SK-N-SH treated with all-trans-retinoic acid at 6 μM for 48 hours (cell line): ENCODE data around the gene MDGA2.

Experiments used
- CSDC2 ChIP-seq: fragments of 250-450 bp; sonication (Bioruptor Pico); IDR thresholded peaks from 2 replicates; pipeline ENCODE4 v1.5.0; 2020; ENCODE audit warnings: mild to moderate bottlenecking, moderate library complexity
- ISL1 ChIP-seq: fragments of 250-450 bp; sonication (Bioruptor Pico); IDR thresholded peaks from 2 replicates; pipeline ENCODE4 v2.1.2; 2022; ENCODE audit warnings: mild to moderate bottlenecking, moderate library complexity
- OSR1 ChIP-seq: fragments of 250-450 bp; sonication (Bioruptor Pico); IDR thresholded peaks from 2 replicates; pipeline ENCODE4 v1.8.0; 2022; ENCODE audit warnings: moderate library complexity, mild to moderate bottlenecking, inconsistent platforms
- PPARA ChIP-seq: fragments of 250-450 bp; sonication (Bioruptor Pico); IDR thresholded peaks from 2 replicates; pipeline ENCODE4 v1.5.0; 2020; ENCODE audit warnings: mild to moderate bottlenecking, borderline replicate concordance
- RARB ChIP-seq: fragments of 250-450 bp; sonication (Bioruptor Pico); IDR thresholded peaks from 2 replicates; pipeline ENCODE4 v1.8.0; 2021; ENCODE audit warnings: mild to moderate bottlenecking, moderate library complexity
- TOX ChIP-seq: fragments of 250-450 bp; sonication (Bioruptor Pico); IDR thresholded peaks from 2 replicates; pipeline ENCODE4 v1.8.0; 2021; ENCODE audit warnings: mild to moderate bottlenecking, moderate library complexity, borderline replicate concordance
- ZFP3 ChIP-seq: fragments of 250-450 bp; sonication (Bioruptor Pico); IDR thresholded peaks from 2 replicates; pipeline ENCODE4 v1.5.0; 2020; ENCODE audit warnings: mild to moderate bottlenecking, moderate library complexity
- ZFP30 ChIP-seq: fragments of 450-650 bp; formaldehyde crosslinking; IDR thresholded peaks from 2 replicates; pipeline ENCODE4 v1.5.0; 2022; ENCODE audit warnings: mild to moderate bottlenecking, moderate library complexity
- ZNF565 ChIP-seq: fragments of 450-650 bp; formaldehyde crosslinking; conservative IDR thresholded peaks from 2 replicates; pipeline ENCODE4 v1.5.0; 2020; ENCODE audit warnings: low read depth, mild to moderate bottlenecking, moderate library complexity
- ZNF70 ChIP-seq: fragments of 450-650 bp; formaldehyde crosslinking; IDR thresholded peaks from 2 replicates; pipeline ENCODE4 v1.5.0; 2020; ENCODE audit warnings: mild to moderate bottlenecking, moderate library complexity
- TF ChIP-seq, protein P1 (sequence below): fragments of 250-450 bp; sonication (Bioruptor Pico); IDR thresholded peaks from 2 replicates; pipeline ENCODE4 v1.8.0; 2020; ENCODE audit warnings: mild to moderate bottlenecking, moderate library complexity, borderline replicate concordance
- TF ChIP-seq, protein P2 (sequence below): fragments of 250-450 bp; sonication (Bioruptor Pico); IDR thresholded peaks from 2 replicates; pipeline ENCODE4 v1.5.1; 2020; ENCODE audit warnings: low read depth, mild to moderate bottlenecking, moderate library complexity
- TF ChIP-seq, protein P3 (sequence below): fragments of 250-450 bp; sonication (Bioruptor Pico); IDR thresholded peaks from 2 replicates; pipeline ENCODE4 v1.5.1; 2021; ENCODE audit warnings: mild to moderate bottlenecking, moderate library complexity

DNA sequence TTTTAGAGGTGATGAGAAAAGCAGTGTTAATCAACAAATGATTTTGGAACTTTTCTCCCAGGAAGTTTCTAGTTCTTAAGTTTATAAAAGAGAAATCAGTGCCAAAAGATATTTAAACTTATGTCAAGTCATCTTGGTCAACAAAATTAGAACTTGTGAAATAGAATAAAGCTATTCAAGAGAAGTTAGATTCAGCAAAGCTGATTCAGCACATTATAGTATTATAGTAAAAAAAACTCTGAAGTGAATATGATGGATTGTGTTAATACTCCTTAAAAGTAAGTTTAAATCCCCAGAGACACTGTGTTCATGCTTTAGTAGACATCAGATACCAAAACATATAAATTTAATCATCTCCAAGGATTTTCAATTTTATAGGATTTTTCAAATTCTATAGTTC lies 813.7 kb downstream of the MDGA2 start:
- no peak for TF ChIP-seq CSDC2 (CRISPR knock-in tag)
- TF ChIP-seq, protein P1, sequence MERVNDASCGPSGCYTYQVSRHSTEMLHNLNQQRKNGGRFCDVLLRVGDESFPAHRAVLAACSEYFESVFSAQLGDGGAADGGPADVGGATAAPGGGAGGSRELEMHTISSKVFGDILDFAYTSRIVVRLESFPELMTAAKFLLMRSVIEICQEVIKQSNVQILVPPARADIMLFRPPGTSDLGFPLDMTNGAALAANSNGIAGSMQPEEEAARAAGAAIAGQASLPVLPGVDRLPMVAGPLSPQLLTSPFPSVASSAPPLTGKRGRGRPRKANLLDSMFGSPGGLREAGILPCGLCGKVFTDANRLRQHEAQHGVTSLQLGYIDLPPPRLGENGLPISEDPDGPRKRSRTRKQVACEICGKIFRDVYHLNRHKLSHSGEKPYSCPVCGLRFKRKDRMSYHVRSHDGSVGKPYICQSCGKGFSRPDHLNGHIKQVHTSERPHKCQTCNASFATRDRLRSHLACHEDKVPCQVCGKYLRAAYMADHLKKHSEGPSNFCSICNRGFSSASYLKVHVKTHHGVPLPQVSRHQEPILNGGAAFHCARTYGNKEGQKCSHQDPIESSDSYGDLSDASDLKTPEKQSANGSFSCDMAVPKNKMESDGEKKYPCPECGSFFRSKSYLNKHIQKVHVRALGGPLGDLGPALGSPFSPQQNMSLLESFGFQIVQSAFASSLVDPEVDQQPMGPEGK (CRISPR knock-in tag), result no peak
- TF ChIP-seq ZFP3 (CRISPR knock-in tag), result no peak
- no peak for TF ChIP-seq RARB (CRISPR knock-in tag)
- TF ChIP-seq, protein P2, sequence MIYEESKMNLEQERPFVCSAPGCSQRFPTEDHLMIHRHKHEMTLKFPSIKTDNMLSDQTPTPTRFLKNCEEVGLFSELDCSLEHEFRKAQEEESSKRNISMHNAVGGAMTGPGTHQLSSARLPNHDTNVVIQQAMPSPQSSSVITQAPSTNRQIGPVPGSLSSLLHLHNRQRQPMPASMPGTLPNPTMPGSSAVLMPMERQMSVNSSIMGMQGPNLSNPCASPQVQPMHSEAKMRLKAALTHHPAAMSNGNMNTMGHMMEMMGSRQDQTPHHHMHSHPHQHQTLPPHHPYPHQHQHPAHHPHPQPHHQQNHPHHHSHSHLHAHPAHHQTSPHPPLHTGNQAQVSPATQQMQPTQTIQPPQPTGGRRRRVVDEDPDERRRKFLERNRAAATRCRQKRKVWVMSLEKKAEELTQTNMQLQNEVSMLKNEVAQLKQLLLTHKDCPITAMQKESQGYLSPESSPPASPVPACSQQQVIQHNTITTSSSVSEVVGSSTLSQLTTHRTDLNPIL, result no peak
- TF ChIP-seq ZNF565 (CRISPR knock-in tag), result no peak
- TF ChIP-seq, protein P3, sequence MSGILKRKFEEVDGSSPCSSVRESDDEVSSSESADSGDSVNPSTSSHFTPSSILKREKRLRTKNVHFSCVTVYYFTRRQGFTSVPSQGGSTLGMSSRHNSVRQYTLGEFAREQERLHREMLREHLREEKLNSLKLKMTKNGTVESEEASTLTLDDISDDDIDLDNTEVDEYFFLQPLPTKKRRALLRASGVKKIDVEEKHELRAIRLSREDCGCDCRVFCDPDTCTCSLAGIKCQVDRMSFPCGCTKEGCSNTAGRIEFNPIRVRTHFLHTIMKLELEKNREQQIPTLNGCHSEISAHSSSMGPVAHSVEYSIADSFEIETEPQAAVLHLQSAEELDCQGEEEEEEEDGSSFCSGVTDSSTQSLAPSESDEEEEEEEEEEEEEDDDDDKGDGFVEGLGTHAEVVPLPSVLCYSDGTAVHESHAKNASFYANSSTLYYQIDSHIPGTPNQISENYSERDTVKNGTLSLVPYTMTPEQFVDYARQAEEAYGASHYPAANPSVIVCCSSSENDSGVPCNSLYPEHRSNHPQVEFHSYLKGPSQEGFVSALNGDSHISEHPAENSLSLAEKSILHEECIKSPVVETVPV, result no peak
- no peak for TF ChIP-seq TOX (CRISPR knock-in tag)
- no peak for TF ChIP-seq OSR1 (CRISPR knock-in tag)
- no peak for TF ChIP-seq PPARA
- TF ChIP-seq ZNF70 (CRISPR knock-in tag), result no peak
- no peak for TF ChIP-seq ISL1 (CRISPR knock-in tag)
- TF ChIP-seq ZFP30 (CRISPR knock-in tag), result no peak
